ENCODE results near the gene SLC1A4. TPM values are rescaled to one million over a fixed set of nuclear protein-coding genes. Genes with fewer than 3 reads are reported as not detected.

Gene SLC1A4
- total and polyA plus RNA-seq, 10 of the 15 experiments (the other 5 are each of a cell fraction or from before 2014, with no cell fraction given), result 10.8 to 43.2 (median 27.7) TPM

GRCh38 chr2:65050931-65051330 lies 61.7 kb downstream of the SLC1A4 start (continued):
- TF ChIP-seq POU2F2 (IDR thresholded peaks at IDR 0.05; ENCODE audit: borderline replicate concordance, low read depth, low read length), result no peak

- RAD21 ChIA-PET (ENCODE audit: unreplicated experiment), result interaction anchor here (1.4 to 5.5 kb wide), 6 partner anchors 12 to 138 kb away, joined by 3 to 58 read pairs (median 6); partner anchors contain the start of gene RAB1A
- TF ChIP-seq STAT1 (conservative IDR thresholded peaks at IDR 0.05) (no peak), MEF2B (IDR thresholded peaks at IDR 0.05; ENCODE audit: partially characterized antibody, poor library complexity, severe bottlenecking) (peak; percentile 70), TCF3 (IDR thresholded peaks at IDR 0.05; ENCODE audit: borderline replicate concordance, insufficient read depth, low read depth, low read length) (0 out of 2 replicates have a peak, but pooled peaks have one; percentile 33), PAX5 (IDR thresholded peaks at IDR 0.05; ENCODE audit: borderline replicate concordance, low read depth, low read length) (peak; percentile 83), USF1 (IDR thresholded peaks at IDR 0.05; ENCODE audit: borderline replicate concordance, extremely low read length, insufficient read depth, low read depth, low read length) (peak; percentile 68), YY1 (IDR thresholded peaks at IDR 0.05; ENCODE audit: low read depth, low read length) (0 out of 2 replicates have a peak, but pooled peaks have one; percentile 29), IKZF2 (IDR thresholded peaks at IDR 0.05) (peak; percentile 81 to 83; a peak in 3 of 4 replicates), RUNX3 (IDR thresholded peaks at IDR 0.05; ENCODE audit: low read length) (peak; percentile 97), CUX1 (IDR thresholded peaks at IDR 0.05; ENCODE audit: insufficient replicate concordance, low read depth, low read length) (peak; percentile 89), EP300 (IDR thresholded peaks at IDR 0.05; ENCODE audit: borderline replicate concordance in 1 of 2, control insufficient read depth in 1 of 2, low read depth in 2 of 2, low read length in 2 of 2) (peak; percentile 93), NFIC (IDR thresholded peaks at IDR 0.05; ENCODE audit: low read depth, low read length) (peak; percentile 88), ETV6 (conservative IDR thresholded peaks at IDR 0.05 in 1 of 2, IDR thresholded peaks at IDR 0.05 in 1 of 2; ENCODE audit: borderline replicate concordance in 1 of 2, low read depth in 1 of 2) (peak in 1 of 2 experiments; percentile 71; a peak in 2 of 4 replicates), MTA3 (IDR thresholded peaks at IDR 0.05; ENCODE audit: borderline replicate concordance, low read length) (peak; percentile 50; the same call in 1 of the 2 replicates)
- TF ChIP-seq, protein P1, sequence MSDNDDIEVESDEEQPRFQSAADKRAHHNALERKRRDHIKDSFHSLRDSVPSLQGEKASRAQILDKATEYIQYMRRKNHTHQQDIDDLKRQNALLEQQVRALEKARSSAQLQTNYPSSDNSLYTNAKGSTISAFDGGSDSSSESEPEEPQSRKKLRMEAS (IDR thresholded peaks at IDR 0.05; ENCODE audit: low read depth, low read length), result peak; percentile 75; the same call in 1 of the 2 replicates
Measured at GRCh38 chr2:65053199-65053598, 64.0 kb downstream of the SLC1A4 start.

More at GRCh38 chr2:65053199-65053598, 64.0 kb downstream of the SLC1A4 start:
- peak overlapping the region; percentile 97 for H3K4me2 ChIP-seq (ENCODE audit: control insufficient read depth, insufficient read depth)
- peaks cover 4% of the 10 kb centered on the region for H3K79me2 ChIP-seq (ENCODE audit: control insufficient read depth, insufficient read depth, low read length)
- in situ Hi-C loops (cut with MboI) (no loop called here), intact Hi-C loops (cut with micrococcal nuclease; ENCODE audit: unreplicated experiment) (no loop called here)
- H3K27me3 ChIP-seq (replicated peaks in 1 of 2; ENCODE audit: control insufficient read depth in 2 of 2, insufficient read depth in 2 of 2, low read length in 1 of 2), result no peaks in the 10 kb centered on the region
- no peaks in the 10 kb centered on the region for H4K20me1 ChIP-seq (ENCODE audit: control insufficient read depth, insufficient read depth)
- no TSS peak for BruUV-seq (replicated peaks)
- H3K27ac ChIP-seq (ENCODE audit: control insufficient read depth, insufficient read depth), result peak overlapping the region; percentile 70
- SMC1A ChIA-PET (ENCODE audit: uncharacterized antibody, unreplicated experiment), result interaction anchor here (0.7 to 5.5 kb wide), 14 partner anchors 10 to 472 kb away, joined by 3 to 36 read pairs (median 4); no protein-coding TSS in a partner anchor
- 4% methylated on average over 1 of the region's 1 CpG for WGBS (ENCODE audit: insufficient coverage, insufficient replicate concordance, low lambda C conversion rate, missing lambda C conversion rate)
- peak; percentile 71 for ATAC-seq
- peak; percentile 91 for DNase-seq (ENCODE audit: low read depth, low spot score)
- no peak overlapping the region for H2AFZ ChIP-seq (ENCODE audit: control insufficient read depth, low read depth, low read length)
- peaks cover 8% of the 10 kb centered on the region; the same call in 2 of the 3 replicates for H3K9me3 ChIP-seq (replicated peaks; ENCODE audit: control insufficient read depth, insufficient read depth, low read length)
- POLR2A ChIA-PET, result interaction anchor here (0.6 to 3.8 kb wide), 8 partner anchors 12 to 175 kb away, joined by 3 to 12 read pairs (median 4); partner anchors contain the start of gene ACTR2
- FAIRE-seq, result peak; percentile 99
- H3K36me3 ChIP-seq (ENCODE audit: control insufficient read depth in 2 of 2, insufficient read depth in 2 of 2, low read length in 1 of 2), result no peaks in the 10 kb centered on the region
- 0 out of 2 replicates have a peak overlapping the region, but pooled peaks have one; percentile 13 for H3K4me3 ChIP-seq
- CTCF ChIA-PET, result interaction anchor here (0.7 to 4.5 kb wide), 11 partner anchors 12 to 186 kb away, joined by 3 to 46 read pairs (median 4); partner anchors contain the start of gene RAB1A
- peaks cover 47% of the 10 kb centered on the region for H3K4me1 ChIP-seq (ENCODE audit: control insufficient read depth, insufficient read depth, low read length)
- no peak overlapping the region for H3K9ac ChIP-seq (ENCODE audit: control insufficient read depth, insufficient read depth, low read length)

Measured in GM12878 (cell line).